NCI-H460 (cell line): Measurements from ENCODE around the gene PARPBP. TPM values are rescaled to one million over a fixed set of nuclear protein-coding genes. Genes with fewer than 3 reads are reported as not detected.
"Not testable (repeated sequence)": the region's sequence is repeated elsewhere in the genome, so short reads cannot be mapped to it uniquely, and the experiment has no call there.

Source experiments
- DNase-seq: peaks from one replicate; pipeline ENCODE4 v3.0.0-alpha.2; 2016; ENCODE audit warnings: low read depth; ENCODE audit errors: extremely low read depth
- total RNA-seq: library from RNA; depleted of rRNA; stranded (reverse); fragments of >200 nt; shearing (Covaris generic); gene quantifications from 2 replicates; pipeline ENCODE4 v1.2.3, GENCODE V29; 2014

PARPBP gene
- total RNA-seq, 1 experiment from 2014 or later: 38.2 TPM

GRCh38 chr12:102144221-102144620 is 24.2 kb downstream of the PARPBP start:
- DNase-seq: no peak

DNA sequence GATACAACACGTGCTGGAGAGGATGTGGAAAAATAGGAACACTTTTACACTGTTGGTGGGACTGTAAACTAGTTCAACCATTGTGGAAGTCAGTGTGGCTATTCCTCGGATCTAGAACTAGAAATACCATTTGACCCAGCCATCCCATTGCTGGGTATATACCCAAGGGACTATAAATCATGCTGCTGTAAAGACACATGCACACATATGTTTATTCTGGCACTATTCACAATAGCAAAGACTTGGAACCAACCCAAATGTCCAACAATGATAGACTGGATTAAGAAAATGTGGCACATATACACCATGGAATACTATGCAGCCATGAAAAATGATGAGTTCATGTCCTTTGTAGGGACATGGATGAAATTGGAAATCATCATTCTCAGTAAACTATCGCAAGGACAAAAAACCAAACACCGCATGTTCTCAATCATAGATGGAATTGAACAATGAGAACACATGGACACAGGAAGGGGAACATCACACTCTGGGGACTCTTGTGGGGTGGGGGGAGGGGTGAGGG is 27.1 kb downstream of the PARPBP start:
- DNase-seq: not testable (repeated sequence)

- DNase-seq: not testable (repeated sequence)
These were observed 35.2 kb downstream of the PARPBP start for GRCh38 chr12:102155206-102155605.

DNA sequence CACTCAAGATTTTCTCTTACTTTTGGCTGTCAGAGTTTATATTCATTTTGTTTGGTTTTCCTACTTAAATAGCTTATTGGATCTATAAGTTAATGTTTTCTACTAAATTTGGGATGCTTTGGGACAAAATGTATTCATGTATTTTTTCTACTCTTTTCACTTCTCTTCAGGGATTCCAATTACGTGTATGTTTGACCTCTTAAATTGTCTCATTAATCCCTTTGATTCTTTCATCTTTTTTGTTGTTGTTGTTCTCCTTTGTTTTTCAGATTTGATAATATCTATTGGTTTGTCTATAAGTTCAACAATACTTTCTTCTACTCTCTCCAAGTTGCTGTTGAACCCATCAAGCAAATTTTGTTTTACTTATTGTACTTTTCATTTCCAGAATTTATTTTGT is 43.4 kb downstream of the PARPBP start:
- DNase-seq: no peak

DNA sequence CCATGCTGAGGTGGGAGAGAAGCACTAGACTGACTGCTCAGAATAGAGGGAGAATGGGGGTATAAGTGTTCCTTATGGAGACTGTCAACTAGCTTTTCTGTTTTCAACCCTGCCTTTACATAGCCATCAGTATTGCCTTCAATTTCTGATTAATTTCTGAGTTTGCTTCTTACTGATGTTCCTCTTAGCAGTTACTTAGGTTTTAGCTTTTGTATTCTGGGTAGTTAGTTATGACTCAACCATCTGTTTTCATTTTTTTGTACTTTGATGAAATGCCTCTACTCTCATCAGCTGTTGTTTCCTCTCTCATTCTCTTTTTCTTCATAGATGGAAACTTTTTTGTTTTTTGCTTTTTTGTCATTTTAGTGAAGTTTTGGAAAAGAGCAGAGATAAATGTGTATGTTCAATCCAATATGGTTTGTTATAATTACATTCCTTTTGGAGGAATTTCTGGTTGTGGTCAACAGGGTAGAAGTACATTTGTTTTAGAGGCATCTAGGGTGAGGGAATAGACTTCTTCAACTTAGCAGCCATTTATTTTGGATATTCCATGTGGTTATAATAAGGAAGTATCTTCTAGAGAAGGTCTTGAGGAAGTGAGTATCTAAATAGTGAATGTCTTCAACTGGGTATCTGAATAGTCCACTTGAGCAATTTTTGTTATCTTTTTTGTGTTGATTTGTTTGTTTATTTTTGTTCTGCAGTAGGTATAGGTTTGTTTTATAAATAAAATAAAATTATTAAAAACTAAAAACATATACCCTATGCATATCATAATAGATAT is 48.0 kb downstream of the PARPBP start:
- no peak for DNase-seq

DNA sequence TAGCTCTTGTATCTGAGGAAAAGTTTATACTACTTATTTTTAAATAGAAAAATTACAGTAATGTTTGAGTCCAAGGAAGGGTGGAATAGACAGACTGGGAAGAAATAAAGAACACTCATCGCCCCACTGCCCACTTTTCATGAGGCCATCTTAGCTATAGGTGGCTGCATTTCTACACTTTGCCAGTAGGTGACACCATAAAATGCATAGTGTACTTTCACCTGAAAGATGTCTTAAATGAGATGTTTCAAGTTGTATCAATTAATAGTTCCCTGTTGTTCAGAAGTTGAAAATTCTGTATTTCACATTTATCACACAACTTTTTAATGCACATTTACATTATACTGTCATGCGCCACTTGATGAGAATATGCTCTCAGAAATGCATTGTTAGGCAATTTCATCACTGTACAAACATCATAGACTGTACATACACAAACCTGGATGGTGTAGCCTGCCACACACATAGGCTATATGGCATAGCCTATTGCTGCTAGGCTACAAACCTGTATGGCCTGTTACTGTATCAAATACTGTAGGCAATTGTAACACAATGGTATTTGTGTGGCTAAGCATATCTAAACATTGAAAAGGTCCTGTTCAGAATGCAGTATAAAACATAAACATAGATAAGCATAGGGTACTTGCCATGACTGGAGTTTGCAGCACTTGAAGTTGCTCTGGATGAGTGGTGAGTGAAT is 50.1 kb downstream of the PARPBP start:
- peak; percentile 39 for DNase-seq

- no peak for DNase-seq
These were observed 52.0 kb downstream of the PARPBP start for GRCh38 chr12:102171951-102172350.

- DNase-seq: no peak
These were observed 52.5 kb downstream of the PARPBP start for GRCh38 chr12:102172436-102172835.

DNA sequence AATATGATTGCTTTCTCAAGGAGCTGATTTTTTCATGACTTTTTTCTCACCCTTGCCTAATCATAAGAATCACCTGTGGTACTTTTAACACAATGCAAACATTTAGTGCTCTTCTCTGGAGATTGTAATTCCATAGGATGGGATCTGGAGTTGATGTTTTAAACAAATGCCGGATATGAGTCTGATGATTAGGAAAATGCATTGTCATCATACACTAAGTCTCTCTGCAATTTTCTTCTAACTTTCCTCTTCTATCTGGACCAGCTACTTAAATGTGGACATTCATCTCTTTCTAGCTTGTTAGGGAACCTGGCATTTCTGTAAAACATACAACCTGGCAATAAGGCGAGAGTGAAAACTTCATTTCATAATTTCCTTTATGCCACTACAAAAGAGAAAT is 54.1 kb downstream of the PARPBP start:
- no peak for DNase-seq

GRCh38 chr12:102174761-102175160 is 54.8 kb downstream of the PARPBP start:
- no peak for DNase-seq

DNA sequence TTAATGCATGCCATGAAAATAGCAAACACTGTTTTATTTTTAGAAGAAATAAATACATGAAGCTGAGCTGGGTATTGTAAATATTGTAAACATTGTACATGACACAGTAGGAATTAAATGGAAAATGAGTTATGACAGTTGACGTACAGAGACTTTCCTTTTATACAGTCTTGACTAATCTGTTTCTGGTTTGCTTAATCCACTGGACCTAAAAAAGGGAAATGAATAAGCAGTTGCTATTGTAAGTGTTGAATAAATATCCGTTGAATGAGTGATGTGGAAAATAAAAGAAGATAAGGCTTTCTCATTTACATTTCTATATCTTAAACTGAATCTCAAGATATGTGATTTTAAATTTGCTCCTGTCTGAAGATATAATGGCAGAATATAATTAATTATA is 62.7 kb downstream of the PARPBP start:
- DNase-seq: no peak

- no peak for DNase-seq
These were observed 75.8 kb downstream of the PARPBP start for GRCh38 chr12:102195826-102196225.

DNA sequence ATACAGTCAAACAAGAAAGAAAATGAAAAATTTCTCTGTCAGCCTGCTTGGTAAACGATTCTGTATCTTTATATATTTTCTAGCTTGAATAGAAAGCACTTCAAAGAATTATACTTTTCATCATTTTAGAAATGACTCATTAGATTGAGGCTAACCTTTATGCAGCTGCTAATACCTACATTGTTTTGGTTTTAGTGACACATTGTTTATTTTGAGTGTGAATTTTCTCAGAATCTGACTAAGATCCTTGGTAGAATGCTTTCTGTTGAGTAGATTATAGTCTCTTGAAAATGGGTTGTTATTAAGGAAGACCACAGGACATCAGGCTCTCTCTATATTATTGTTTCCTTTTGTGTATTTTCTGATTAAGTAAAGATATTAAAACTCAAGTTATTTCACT is 77.8 kb downstream of the PARPBP start, which contains the start of gene PMCH:
Gene PMCH (minus strand): TSS at position 45 of the 400 bp plus-strand sequence. CDS start 63 bp downstream, outside the sequence.
- DNase-seq: no peak

GRCh38 chr12:102201436-102202061 is 81.6 kb downstream of the PARPBP start:
- no peak for DNase-seq

DNA sequence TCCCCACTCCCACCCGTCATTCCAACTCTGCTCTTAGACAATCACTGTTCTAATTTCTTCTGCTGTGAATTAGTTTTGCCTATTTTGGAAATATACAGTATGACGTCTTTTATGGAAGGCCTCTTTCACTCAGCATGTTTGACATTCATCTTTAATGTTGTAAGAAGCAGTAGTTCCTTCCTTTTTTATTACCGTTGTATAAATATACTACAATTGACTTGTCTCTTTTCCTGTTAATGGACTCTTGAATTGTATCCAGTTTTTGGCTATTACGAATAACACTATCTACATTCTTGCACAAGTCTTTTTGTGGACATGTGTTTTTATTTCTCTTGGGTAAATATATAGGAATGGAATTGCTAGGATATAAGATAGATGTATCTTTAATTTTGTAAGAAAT is 82.6 kb downstream of the PARPBP start:
- DNase-seq: no peak

DNA sequence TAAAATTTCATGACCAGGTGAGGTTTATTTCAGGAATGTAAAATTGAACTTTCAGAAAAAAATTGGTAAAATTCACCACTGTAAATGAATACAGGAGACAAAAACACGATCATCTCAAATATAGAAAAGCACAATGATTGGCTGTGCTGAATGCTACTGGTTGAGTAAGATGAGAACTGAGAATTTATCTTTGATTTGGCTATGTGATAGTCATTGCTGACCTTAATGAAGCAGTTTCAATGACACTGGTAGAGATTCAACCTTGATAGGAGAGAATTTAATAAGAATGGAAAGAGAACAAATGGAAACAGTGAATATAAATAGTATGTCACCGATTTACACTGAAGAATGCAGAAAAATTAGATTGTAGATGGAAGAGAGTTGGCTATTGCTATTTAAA is 84.0 kb downstream of the PARPBP start:
- DNase-seq: no peak

DNA sequence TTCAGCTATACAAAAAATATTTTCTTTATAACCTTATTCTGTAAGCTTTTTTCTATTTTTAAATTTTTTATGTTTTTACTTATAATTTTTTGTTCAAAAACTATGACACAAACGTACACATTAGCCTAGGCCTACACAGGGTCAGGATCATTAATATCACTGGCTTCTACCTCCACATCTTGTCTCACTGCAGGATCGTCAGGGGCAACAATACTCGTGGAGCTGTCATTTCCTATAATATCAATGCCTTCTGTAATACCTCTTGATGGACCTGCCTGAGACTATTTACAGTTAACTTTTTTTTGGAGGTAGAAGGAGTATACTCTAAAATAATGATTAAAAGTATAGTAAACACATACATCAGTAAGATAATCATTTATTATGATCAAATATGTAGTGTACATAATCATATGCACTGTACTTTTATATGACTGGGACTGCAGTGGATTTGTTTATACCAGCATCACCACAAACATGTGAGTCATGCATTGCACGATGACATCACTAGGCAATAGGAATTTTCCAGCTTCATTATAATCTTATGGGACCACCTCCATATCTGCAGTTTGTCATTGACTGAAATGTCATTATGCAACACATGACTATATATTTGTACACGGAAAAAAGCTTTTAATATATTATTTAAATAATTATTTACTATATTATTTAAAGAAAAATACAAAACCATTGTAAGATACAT is 96.2 kb downstream of the PARPBP start:
- DNase-seq: peak; percentile 21

DNA sequence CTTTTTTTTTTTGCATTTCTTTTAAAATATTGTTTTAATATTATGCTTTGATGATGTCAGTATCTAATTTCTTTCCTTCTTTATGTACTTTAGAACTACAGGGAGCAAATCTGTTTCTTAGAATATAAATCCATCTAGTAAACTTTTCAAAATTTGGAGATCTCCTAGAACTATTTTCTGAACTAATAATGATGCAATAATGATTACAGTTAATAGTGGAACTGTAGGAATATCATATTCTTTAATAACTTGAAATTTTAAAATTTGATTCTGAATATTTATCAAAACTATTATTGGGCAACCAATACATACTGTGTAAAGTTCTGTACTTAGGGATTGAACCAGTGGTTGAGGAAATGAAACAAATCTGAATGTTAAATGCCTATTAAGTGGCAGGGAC is 100.8 kb downstream of the PARPBP start:
- DNase-seq: no peak

DNA sequence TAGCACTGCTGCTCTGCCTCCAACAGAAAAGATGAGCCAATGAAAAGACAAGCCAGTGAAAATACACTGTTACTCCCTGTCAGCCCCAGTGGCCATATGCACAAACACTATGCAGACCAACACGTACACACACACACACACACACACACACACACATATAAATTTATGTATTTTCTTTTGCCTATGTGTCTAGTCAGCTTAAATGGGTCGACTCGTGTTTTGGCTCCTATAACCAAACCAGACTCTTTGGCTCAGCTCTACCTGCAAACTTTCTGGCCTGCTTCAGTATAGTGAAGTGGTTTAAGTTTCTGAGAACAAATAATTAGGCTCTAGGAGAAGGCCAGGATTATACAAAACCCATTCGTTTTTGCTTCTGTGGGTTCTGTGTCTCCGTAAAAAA is 108.0 kb downstream of the PARPBP start:
- DNase-seq: no peak

DNA sequence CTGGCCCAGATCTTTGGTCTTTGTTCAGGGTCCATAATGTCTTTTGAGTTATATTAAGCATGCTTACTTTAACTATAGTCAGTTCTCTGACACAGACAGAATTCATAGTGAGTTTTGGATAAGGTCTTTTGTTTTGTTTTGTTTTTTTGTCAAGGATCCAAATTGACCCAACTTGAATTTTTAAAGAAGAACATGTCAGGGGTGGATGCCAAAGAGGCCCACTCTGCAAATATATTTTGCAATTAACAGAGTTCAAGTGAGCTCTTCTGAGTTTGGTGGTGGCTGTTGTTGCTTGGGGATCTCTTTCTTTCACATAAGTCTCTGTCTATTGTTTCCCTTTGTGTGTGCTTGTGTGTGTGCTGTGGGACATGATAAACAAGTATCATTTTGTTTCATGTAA is 112.1 kb downstream of the PARPBP start:
- no peak for DNase-seq

DNA sequence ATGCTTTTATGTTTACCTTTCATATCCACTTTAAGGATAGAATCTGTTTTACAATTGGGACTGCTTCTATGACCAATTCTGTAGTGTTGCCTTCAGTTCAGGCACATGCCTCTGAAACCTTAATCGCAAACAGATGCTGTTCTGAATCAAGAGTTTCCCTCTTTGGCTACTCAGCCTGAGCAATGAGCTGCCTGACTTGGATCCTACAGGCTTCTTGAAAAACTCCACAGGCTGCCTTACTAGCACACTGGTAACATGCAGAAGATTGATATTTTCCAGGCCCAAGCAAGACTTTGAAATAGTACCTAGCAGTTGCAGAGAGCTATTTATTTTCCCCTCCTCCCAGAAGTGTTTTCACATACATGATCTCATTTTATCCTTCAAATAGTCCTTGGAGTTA is 112.5 kb downstream of the PARPBP start:
- DNase-seq: no peak
